Left renal cortex interstitium (tissue), 4 donors: Measurements from ENCODE around the gene MIA3. TPM values are rescaled to one million over a fixed set of nuclear protein-coding genes. Genes with fewer than 3 reads are reported as not detected.
"Not testable (repeated sequence)": the region's sequence is repeated elsewhere in the genome, so short reads cannot be mapped to it uniquely, and the experiment has no call there.

Experiments
- DNase-seq, 4 donors: peaks; one replicate each; pipeline ENCODE4 v3.0.0-alpha.2; 2013; ENCODE audit warnings: low read depth in 4 of 4, low spot score in 2 of 4, missing footprints in 1 of 4
- polyA plus RNA-seq, 4 donors: library from polyadenylated mRNA; unstranded; fragments of 120-200 nt; gene quantifications; one replicate each; pipeline ENCODE4 v1.2.1, GENCODE V29; 2013; ENCODE audit not compliant: insufficient read length in 4 of 4

The MIA3 gene
- polyA plus RNA-seq, 4 donors = 54.0 to 102 (median 72.9) TPM

- no peak for DNase-seq
Measured at GRCh38 chr1:222656391-222657155, 38.7 kb downstream of the MIA3 start.

- DNase-seq = no peak
Measured at GRCh38 chr1:222657899-222658298, 40.0 kb downstream of the MIA3 start.

GRCh38 chr1:222663431-222663934 lies 45.6 kb downstream of the MIA3 start:
- no peak for DNase-seq

- DNase-seq = no peak
Measured at GRCh38 chr1:222665964-222666363, 48.1 kb downstream of the MIA3 start.

- not testable (repeated sequence) for DNase-seq
Measured at GRCh38 chr1:222668184-222668583, 50.3 kb downstream of the MIA3 start.

- not testable (repeated sequence) for DNase-seq
Measured at GRCh38 chr1:222669107-222669506, 51.2 kb downstream of the MIA3 start.

GRCh38 chr1:222670110-222670509 lies 52.2 kb downstream of the MIA3 start:
- no peak for DNase-seq

- DNase-seq = no peak
Measured at GRCh38 chr1:222680080-222680479, 62.2 kb downstream of the MIA3 start.

- no peak for DNase-seq
Measured at GRCh38 chr1:222691016-222691415, 73.1 kb downstream of the MIA3 start.

GRCh38 chr1:222694927-222695326 lies 77.0 kb downstream of the MIA3 start:
- DNase-seq = no peak

- DNase-seq = no peak
Measured at GRCh38 chr1:222696741-222697140, 78.8 kb downstream of the MIA3 start.

GRCh38 chr1:222697203-222697602 lies 79.3 kb downstream of the MIA3 start:
- DNase-seq = no peak

- DNase-seq = no peak
Measured at GRCh38 chr1:222697826-222698225, 79.9 kb downstream of the MIA3 start.

- no peak for DNase-seq
Measured at GRCh38 chr1:222702210-222702609, 84.3 kb downstream of the MIA3 start.

GRCh38 chr1:222704260-222704659 lies 86.4 kb downstream of the MIA3 start:
- no peak for DNase-seq

GRCh38 chr1:222706815-222707214 lies 88.9 kb downstream of the MIA3 start:
- no peak for DNase-seq

- no peak for DNase-seq
Measured at GRCh38 chr1:222709700-222710153, 91.8 kb downstream of the MIA3 start.

GRCh38 chr1:222711319-222712252 lies 93.7 kb downstream of the MIA3 start:
- peak; percentile 32 to 65 (median 60) for DNase-seq

GRCh38 chr1:222712253-222713090 lies 94.6 kb downstream of the MIA3 start, which contains the start of the genes AIDA and BROX:
TSS of gene AIDA (minus strand) at chr1:222712491. CDS start at chr1:222712317, 174 bp downstream.
TSS of gene BROX (plus strand) at chr1:222712564. CDS start at chr1:222715700, 3,136 bp downstream.
- peak; percentile 79 to 96 (median 83) for DNase-seq
